Liver (tissue), 9 donors: ENCODE data around the gene ENTPD6. TPM values are rescaled to one million over a fixed set of nuclear protein-coding genes. Genes with fewer than 3 reads are reported as not detected.

ENCODE experiments used
- DNase-seq: peaks from one replicate; pipeline ENCODE4 v3.0.0-alpha.2; 2017; ENCODE audit warnings: low spot score
- H3K27ac ChIP-seq, 2 donors: one replicate each; pipeline ENCODE4 v1.7.0; 2013; ENCODE audit warnings: inconsistent platforms in 2 of 2, low read length in 2 of 2, control low read depth in 1 of 2, low read depth in 1 of 2, mild to moderate bottlenecking in 1 of 2
- H3K27me3 ChIP-seq, 4 donors: one replicate each; pipeline versions ENCODE4 v1.6.1 to v1.7.0; 2013; ENCODE audit warnings: low read length in 3 of 4, inconsistent platforms in 1 of 4, mild to moderate bottlenecking in 1 of 4, moderate library complexity in 1 of 4; ENCODE audit not compliant: control insufficient read depth in 4 of 4, insufficient read depth in 4 of 4
- H3K36me3 ChIP-seq, 4 donors: one replicate each; pipeline versions ENCODE4 v1.6.1 to v1.7.0; 2013; ENCODE audit warnings: low read length in 3 of 4, mild to moderate bottlenecking in 3 of 4, low read depth in 1 of 4, moderate library complexity in 1 of 4; ENCODE audit not compliant: control insufficient read depth in 4 of 4, insufficient read depth in 3 of 4
- H3K4me1 ChIP-seq, 4 donors: one replicate each; pipeline versions ENCODE4 v1.6.1 to v1.7.0; 2013; ENCODE audit warnings: low read length in 3 of 4, mild to moderate bottlenecking in 3 of 4, moderate library complexity in 1 of 4; ENCODE audit not compliant: control insufficient read depth in 4 of 4, insufficient read depth in 4 of 4
- H3K4me3 ChIP-seq, 3 donors: one replicate each; pipeline versions ENCODE4 v1.6.1 to v1.7.0; 2013; ENCODE audit warnings: low read length in 3 of 3, control low read depth in 1 of 3, low read depth in 1 of 3, mild to moderate bottlenecking in 1 of 3
- H3K9ac ChIP-seq, 2 donors: one replicate each; pipeline ENCODE4 v1.7.0; 2013; ENCODE audit warnings: low read length in 2 of 2, mild to moderate bottlenecking in 2 of 2, moderate library complexity in 2 of 2, control low read depth in 1 of 2, low read depth in 1 of 2
- H3K9me3 ChIP-seq, 4 donors: one replicate each; pipeline versions ENCODE4 v1.6.1 to v1.7.0; 2013; ENCODE audit warnings: low read length in 3 of 4; ENCODE audit not compliant: control insufficient read depth in 4 of 4
- EGR1 ChIP-seq, 2 donors: IDR thresholded peaks; 2 replicates each; pipeline ENCODE4 v1.6.1; 2016 to 2018; ENCODE audit warnings: antibody characterized with exemption in 2 of 2, low read depth in 2 of 2
- FOXA2 ChIP-seq: IDR thresholded peaks from 2 replicates; pipeline ENCODE4 v1.6.1; 2016; ENCODE audit warnings: antibody characterized with exemption
- HNF4A ChIP-seq, 2 donors: conservative IDR thresholded peaks; 2 replicates each; pipeline ENCODE4 v1.6.1; 2016; ENCODE audit warnings: antibody characterized with exemption in 2 of 2, mild to moderate bottlenecking in 2 of 2
- HNF4G ChIP-seq: IDR thresholded peaks from 2 replicates; pipeline ENCODE4 v1.6.1; 2016; ENCODE audit warnings: antibody characterized with exemption
- JUND ChIP-seq, 2 donors: IDR thresholded peaks; 2 replicates each; pipeline ENCODE4 v1.6.1; 2016; ENCODE audit warnings: antibody characterized with exemption in 2 of 2
- MAX ChIP-seq: IDR thresholded peaks from 2 replicates; pipeline ENCODE4 v1.6.1; 2016; ENCODE audit warnings: antibody characterized with exemption
- NR2F2 ChIP-seq: IDR thresholded peaks from 2 replicates; pipeline ENCODE4 v1.6.1; 2016; ENCODE audit warnings: antibody characterized with exemption
- RAD21 ChIP-seq, 2 donors: IDR thresholded peaks; 2 replicates each; pipeline ENCODE4 v1.6.1; 2016; ENCODE audit warnings: antibody characterized with exemption in 2 of 2, mild to moderate bottlenecking in 2 of 2
- RXRA ChIP-seq, 2 donors: IDR thresholded peaks; 2 replicates each; pipeline ENCODE4 v1.6.1; 2017 to 2018; ENCODE audit warnings: antibody characterized with exemption in 2 of 2, mild to moderate bottlenecking in 1 of 2
- TAF1 ChIP-seq: conservative IDR thresholded peaks from 2 replicates; pipeline ENCODE4 v1.6.1; 2016; ENCODE audit warnings: antibody characterized with exemption, mild to moderate bottlenecking
- YY1 ChIP-seq: IDR thresholded peaks from 2 replicates; pipeline ENCODE4 v1.6.1; 2016; ENCODE audit warnings: antibody characterized with exemption, mild to moderate bottlenecking
- ZBTB33 ChIP-seq: IDR thresholded peaks from 2 replicates; pipeline ENCODE4 v1.6.1; 2016; ENCODE audit warnings: antibody characterized with exemption
- whole genome bisulfite sequencing: extraction: QIAGEN DNeasy Blood & Tissue Kit; methylation state at CpG from one replicate; pipeline ENCODE4 v1.1.7; 2013; 5-methylcytosine and 5-hydroxymethylcytosine counted together
- polyA plus RNA-seq, 2 donors: library from polyadenylated mRNA; stranded (reverse) in 1 of 2; unstranded in 1 of 2; fragments of 200-250 nt in 1 of 2; fragments of >200 nt in 1 of 2; fragmentation: Nextera tagmentation in 1 of 2; extraction: Ambion mirVana in 1 of 2; gene quantifications; one replicate each; pipeline versions ENCODE4 v1.2.1 to v1.2.3, GENCODE V29; 2013 to 2015
- total RNA-seq, 2 donors: library from RNA; depleted of rRNA; stranded (reverse); fragments of >200 nt; gene quantifications; one replicate each; pipeline ENCODE4 v1.2.3, GENCODE V29; 2014
- TF ChIP-seq, protein P1 (sequence below): IDR thresholded peaks from 2 replicates; pipeline ENCODE4 v1.6.1; 2016; ENCODE audit warnings: antibody characterized with exemption, mild to moderate bottlenecking
- TF ChIP-seq, protein P2 (sequence below): IDR thresholded peaks from 2 replicates; pipeline ENCODE4 v1.6.1; 2016; ENCODE audit warnings: antibody characterized with exemption
- donor health status: healthy.
- donor health status: healthy.
- donor health status: healthy.
- donor health status: healthy.
- donor health status: healthy.

ENTPD6 gene
- total and polyA plus RNA-seq, 4 donors, result 14.9 to 29.9 (median 24.4) TPM

DNA sequence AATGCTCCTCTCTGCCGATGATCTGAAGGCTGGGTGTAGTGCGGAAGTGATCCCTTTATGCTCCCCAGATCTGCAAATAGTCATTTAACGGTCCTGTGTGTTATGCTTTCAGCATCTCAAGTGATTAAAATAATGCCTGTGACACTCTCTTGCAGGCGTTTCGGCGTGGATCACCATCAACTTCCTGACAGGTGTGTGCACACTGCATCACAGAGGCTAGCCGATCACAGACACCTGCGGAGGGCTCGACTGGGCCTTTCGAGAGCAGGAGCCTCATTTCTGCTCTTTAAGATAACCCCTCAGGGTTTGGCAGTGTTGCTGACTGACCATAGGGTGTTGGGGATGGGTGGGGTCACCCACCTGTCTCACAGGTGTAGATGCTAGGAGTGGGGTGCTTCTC, 20.0 kb downstream of the ENTPD6 start:
- Histone ChIP-seq H3K9ac (no peak overlapping the region), H3K27me3 (no peaks in the 10 kb centered on the region), H3K4me3 (no peak overlapping the region), H3K9me3 (no peaks in the 10 kb centered on the region), H3K27ac (no peak overlapping the region), H3K36me3 (peaks cover 8 to 55% (median 15%) of the 10 kb centered on the region in 4 donors), H3K4me1 (peaks cover 0 to 6% (median 2%) of the 10 kb centered on the region in 4 donors)
- DNase-seq, result no peak
- TF ChIP-seq, protein P1, sequence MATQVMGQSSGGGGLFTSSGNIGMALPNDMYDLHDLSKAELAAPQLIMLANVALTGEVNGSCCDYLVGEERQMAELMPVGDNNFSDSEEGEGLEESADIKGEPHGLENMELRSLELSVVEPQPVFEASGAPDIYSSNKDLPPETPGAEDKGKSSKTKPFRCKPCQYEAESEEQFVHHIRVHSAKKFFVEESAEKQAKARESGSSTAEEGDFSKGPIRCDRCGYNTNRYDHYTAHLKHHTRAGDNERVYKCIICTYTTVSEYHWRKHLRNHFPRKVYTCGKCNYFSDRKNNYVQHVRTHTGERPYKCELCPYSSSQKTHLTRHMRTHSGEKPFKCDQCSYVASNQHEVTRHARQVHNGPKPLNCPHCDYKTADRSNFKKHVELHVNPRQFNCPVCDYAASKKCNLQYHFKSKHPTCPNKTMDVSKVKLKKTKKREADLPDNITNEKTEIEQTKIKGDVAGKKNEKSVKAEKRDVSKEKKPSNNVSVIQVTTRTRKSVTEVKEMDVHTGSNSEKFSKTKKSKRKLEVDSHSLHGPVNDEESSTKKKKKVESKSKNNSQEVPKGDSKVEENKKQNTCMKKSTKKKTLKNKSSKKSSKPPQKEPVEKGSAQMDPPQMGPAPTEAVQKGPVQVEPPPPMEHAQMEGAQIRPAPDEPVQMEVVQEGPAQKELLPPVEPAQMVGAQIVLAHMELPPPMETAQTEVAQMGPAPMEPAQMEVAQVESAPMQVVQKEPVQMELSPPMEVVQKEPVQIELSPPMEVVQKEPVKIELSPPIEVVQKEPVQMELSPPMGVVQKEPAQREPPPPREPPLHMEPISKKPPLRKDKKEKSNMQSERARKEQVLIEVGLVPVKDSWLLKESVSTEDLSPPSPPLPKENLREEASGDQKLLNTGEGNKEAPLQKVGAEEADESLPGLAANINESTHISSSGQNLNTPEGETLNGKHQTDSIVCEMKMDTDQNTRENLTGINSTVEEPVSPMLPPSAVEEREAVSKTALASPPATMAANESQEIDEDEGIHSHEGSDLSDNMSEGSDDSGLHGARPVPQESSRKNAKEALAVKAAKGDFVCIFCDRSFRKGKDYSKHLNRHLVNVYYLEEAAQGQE, result no peak
- TF ChIP-seq FOXA2, result no peak
- TF ChIP-seq, protein P2, sequence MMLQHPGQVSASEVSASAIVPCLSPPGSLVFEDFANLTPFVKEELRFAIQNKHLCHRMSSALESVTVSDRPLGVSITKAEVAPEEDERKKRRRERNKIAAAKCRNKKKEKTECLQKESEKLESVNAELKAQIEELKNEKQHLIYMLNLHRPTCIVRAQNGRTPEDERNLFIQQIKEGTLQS, result no peak
- no peak for TF ChIP-seq MAX
- no peak for TF ChIP-seq RAD21 (IDR thresholded peaks at IDR 0.05)
- no peak for TF ChIP-seq TAF1
- no peak for TF ChIP-seq YY1
- no peak for TF ChIP-seq JUND (IDR thresholded peaks at IDR 0.05)
- TF ChIP-seq HNF4A (conservative IDR thresholded peaks at IDR 0.05), result no peak
- no peak for TF ChIP-seq NR2F2
- no peak for TF ChIP-seq EGR1 (IDR thresholded peaks at IDR 0.05; ENCODE audit: low read depth in 2 of 2)
- no peak for TF ChIP-seq ZBTB33
- TF ChIP-seq HNF4G, result no peak
- TF ChIP-seq RXRA (IDR thresholded peaks at IDR 0.05), result no peak
- WGBS, result 97% methylated on average over 10 of the region's 10 CpGs

- Histone ChIP-seq H3K4me3 (no peak overlapping the region), H3K36me3 (peaks cover 8 to 59% (median 15%) of the 10 kb centered on the region in 4 donors), H3K9me3 (no peaks in the 10 kb centered on the region), H3K4me1 (peaks cover 0 to 6% (median 3%) of the 10 kb centered on the region in 4 donors), H3K27me3 (no peaks in the 10 kb centered on the region), H3K9ac (no peak overlapping the region), H3K27ac (no peak overlapping the region)
- TF ChIP-seq NR2F2, result no peak
- no peak for TF ChIP-seq RAD21 (IDR thresholded peaks at IDR 0.05)
- TF ChIP-seq YY1, result no peak
- no peak for TF ChIP-seq EGR1 (IDR thresholded peaks at IDR 0.05; ENCODE audit: low read depth in 2 of 2)
- no peak for TF ChIP-seq HNF4G
- WGBS, result 95% methylated on average over 16 of the region's 16 CpGs
- DNase-seq, result no peak
Measured at GRCh38 chr20:25216199-25216945, 20.9 kb downstream of the ENTPD6 start.
